ELR (cell line): ENCODE results near the gene CACNA1A.
"Not testable (repeated sequence)": the region's sequence is repeated elsewhere in the genome, so short reads cannot be mapped to it uniquely, and the experiment has no call there.

Experiments used
- DNase-seq: peaks from one replicate; pipeline ENCODE4 v3.0.0-alpha.2; 2015; ENCODE audit warnings: low read depth

Gene CACNA1A

DNA sequence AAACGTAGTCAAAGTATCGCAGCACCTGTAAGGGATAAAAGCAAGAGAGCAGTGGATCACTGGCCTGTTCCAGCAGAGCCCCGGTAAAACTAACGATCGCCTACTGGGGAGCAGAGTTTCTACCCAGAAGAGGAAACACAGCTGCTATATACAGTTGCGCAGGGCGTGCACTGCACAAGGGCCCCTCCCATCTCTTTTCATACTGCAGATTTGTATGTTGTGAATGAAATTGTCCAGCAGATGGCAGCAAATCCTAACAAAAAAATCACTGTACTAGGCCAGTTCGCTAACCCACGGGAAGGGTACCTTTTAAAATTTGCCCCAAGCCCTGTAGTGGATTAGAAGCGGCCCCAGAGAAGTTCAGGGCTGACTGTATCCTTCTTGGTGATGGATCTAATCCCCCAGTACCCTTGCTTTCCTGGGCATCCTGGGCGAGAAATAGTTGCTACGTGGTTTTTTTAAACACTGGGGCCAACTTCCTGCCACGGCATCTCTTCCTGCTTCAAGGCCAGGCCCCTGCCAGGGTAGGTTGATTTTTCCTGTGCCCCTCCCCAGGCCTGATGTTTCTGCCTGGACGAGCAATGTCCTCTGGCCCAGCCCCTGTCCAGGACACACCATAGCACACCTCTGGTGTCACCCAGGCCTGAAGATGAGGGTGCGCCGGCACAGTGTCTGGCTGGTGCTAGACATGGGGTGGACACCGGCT is 229.0 kb downstream of the CACNA1A start:
- peak; percentile 80 for DNase-seq

DNA sequence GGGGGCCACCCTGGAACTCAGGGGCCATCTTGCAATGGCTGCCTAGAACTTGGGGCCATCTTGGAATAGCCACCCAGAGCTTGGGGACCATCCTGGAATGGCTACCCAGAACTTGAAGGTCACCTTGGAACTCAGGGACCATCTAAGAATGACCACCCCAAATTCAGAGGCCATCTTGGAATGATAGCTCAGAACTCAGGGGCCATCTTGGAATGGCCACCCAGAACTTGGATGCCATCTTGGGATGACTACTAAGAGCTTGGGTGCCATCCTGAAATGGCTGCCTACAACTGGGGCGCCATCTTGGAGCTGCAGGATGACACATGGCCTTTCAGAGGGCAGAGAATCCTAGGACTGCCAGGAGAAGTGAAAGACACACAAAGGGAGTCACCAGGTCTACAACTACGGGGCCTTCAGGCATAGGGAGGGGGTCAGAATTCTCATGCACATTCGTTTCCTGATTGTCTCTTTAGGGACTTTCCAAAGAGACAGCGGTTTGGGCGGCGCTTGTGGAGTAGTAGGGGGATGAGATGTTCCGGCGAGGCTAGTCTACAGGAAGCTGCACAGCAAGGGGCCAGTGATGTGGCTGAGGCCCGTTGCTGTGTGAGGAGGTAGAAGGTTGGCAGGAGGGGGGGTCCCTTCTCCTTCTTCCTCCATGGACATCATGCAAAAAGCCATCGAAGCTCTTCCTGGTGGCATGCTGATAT is 231.1 kb downstream of the CACNA1A start:
- DNase-seq: no peak

DNA sequence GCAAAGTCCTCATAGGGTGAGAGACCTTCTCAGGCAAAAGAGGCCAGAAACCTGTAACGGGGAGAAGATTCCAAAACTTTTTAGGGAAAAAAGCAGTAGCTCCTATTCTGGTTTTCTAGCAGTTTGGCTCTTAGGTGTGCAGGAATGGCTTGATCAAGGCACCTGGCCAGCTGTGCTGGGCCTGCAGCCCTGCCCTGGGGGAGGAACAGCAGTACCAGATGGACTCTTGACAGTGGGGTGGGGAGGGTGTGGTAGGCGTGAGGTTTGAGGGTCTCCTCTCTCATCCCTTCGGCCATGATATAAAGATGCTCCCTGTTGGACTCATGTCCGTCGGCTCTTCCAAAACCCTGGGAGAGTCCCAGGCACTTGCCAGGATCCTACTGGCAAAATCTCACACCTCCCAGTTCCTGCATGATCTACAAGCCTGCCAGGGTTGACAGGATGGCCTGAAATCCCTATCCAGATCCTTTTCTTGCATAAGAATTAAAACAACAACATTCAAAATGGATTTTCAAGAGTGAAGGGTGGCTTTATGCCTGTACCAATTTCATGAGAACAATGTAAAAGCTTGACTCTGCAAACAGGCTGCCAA is 235.7 kb downstream of the CACNA1A start:
- no peak for DNase-seq

DNA sequence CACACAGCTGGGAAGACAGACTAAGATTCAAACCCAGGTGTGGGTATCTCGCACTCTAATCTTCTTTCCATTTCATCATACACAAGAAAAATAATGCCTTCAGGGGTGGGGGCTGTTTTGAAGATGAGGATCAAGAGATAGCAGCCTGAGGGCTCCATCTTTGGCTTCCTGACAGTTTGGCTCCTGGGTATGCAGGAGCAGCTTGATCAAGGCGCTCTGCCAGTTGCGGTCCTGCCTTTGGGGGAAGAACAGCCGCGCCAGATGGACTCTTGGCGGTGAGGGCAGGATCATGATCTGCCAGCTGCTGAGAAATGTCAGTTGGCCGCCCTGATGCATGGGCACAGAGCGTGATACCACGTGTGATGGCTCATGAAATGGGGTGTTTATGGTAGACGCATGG is 236.9 kb downstream of the CACNA1A start:
- no peak for DNase-seq

DNA sequence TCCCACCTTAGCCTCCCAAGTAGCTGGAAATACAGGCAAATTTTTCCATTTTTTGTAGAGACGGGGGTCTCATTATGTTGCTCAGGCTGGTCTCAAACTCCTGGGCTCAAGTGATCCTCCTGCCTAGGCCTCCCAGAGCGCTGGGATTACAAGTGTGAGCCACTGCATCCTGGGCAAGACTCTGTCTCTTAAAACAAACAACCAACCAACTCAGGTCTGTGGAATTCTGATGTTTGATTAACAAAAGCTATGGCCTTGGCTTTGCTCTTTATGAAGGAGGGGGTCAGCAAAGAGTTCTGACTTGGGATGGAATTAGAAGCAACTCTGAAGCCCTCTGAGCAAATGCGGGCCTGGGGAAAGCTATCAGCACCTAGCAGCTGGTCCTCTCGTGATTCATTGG is 238.4 kb downstream of the CACNA1A start:
- peak; percentile 17 for DNase-seq

DNA sequence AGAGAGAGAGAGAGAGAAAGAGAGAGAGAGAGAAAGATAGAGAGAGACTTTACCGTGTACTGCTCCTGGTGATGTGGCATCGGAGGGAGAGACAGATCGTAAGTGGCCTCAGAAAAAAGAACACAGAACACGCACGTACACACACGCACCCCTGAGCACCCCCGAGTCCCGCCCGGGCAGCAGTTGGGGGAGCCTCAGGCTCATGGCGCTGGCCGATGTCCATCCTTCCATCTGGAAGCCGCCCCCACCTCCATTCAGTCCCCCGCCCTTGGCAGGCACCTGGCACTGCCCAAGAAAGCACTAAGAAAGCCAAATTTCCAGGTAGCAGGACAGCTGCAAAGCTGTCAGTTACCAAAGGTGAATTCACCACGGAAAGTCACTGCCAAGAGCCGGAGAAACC is 239.1 kb downstream of the CACNA1A start:
- no peak for DNase-seq

DNA sequence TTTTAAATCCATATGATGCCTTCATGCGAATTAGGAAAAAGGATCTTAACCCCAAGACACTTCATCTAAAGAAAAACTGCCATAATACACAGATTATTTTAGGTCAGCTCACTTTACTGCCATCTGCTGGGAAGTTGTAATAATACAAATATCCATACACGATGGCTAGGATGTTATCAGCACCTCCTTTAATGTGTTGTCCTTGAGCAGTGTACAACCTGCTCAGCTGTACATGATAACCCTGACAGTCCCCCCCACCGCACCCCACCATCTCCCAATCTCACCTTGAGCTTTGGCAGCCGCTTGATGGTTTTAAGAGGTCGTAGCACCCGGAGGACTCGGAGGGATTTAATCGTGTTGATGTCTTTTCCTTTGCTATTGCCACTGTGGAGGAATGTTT is 243.8 kb downstream of the CACNA1A start:
- DNase-seq: peak; percentile 72

DNA sequence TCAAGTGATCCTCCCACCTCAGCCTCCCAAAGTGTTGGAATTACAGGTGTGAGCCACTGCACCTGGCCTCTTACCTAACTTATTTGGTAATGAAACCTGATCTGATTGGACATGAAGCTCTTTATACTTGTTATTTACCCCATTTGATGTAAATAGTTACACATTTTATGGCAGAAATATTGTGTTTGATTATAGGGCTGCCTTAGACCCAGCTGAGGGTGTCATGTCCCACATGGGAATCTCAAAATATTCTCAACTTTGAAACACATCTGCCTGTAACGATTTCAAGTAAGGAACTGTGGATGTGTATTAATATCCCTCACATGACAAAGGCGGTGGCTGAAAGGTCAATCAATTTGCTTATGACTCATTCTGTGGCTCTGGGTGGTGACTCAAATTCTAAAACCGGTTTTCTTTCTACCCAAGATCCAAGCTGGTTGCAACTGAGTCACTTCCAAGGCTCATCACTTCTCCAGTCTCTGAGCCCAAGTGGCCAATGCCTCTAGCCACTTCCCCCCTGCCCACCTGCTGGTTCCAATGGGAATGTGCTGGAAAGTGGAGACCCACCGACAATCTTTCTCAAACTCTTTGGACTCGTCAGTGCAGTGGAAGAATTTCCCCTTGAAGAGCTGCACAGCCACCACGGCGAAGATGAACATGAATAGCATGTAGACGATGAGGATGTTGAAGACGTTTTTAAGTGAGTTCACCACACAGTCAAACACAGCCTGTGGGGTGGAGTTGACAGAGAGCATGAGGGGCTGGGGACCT is 245.2 kb downstream of the CACNA1A start:
- peak; percentile 97 for DNase-seq

DNA sequence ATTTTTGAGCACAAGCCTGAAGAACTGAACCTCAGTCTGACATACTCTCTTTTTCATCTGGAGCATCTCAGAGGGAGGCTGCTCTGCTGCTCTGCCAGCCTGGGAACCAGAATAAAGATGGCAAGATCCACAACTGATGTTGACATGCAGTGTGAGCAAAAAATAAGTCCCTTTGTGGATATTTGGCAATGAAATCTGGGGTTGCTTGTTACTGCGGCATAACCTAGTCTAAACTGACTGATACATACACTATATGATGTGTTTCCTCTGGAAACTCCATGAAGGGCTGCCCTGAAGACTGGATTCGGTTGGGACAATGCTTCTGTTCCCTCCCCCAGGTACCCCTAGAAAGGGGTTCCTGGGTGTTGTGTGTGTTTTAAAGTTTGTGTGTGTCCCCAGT is 249.4 kb downstream of the CACNA1A start:
- DNase-seq: no peak

DNA sequence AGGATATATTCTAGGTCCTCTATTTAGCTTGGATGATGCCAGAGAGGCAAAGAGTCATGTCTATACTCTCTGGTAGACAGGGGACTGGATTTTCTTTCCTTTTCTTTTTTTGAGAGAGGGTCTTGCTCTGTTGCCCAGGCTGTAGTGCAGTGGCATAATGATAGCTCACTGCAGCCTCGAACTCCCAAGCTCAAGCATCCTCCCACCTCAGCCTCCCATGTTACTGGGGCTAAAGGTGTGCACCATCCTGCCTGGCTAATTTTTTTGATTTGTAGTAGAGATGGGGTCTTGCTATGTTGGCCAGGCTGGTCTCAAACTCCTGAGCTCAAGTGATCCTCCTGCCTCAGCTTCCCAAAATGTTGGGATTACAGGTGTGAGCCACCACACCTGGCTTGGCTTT is 249.9 kb downstream of the CACNA1A start:
- DNase-seq: not testable (repeated sequence)

DNA sequence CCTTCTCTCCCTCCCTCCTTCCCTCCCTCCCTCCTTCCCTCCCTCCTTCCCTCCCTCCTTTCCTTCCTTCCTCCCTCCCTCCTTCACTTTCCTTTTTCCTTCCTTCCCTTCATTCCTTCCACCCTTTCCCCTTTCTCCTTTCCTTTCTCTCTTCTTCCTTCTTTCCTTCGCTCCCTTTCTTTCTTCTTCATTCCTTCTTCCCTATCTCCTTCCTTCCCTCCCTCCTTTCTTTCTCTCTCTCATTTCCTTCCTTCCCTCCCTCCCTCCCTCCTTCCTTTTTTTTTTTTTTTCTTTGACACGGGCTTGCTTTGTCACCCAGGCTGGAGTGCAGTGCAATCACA is 250.6 kb downstream of the CACNA1A start:
- DNase-seq: no peak

DNA sequence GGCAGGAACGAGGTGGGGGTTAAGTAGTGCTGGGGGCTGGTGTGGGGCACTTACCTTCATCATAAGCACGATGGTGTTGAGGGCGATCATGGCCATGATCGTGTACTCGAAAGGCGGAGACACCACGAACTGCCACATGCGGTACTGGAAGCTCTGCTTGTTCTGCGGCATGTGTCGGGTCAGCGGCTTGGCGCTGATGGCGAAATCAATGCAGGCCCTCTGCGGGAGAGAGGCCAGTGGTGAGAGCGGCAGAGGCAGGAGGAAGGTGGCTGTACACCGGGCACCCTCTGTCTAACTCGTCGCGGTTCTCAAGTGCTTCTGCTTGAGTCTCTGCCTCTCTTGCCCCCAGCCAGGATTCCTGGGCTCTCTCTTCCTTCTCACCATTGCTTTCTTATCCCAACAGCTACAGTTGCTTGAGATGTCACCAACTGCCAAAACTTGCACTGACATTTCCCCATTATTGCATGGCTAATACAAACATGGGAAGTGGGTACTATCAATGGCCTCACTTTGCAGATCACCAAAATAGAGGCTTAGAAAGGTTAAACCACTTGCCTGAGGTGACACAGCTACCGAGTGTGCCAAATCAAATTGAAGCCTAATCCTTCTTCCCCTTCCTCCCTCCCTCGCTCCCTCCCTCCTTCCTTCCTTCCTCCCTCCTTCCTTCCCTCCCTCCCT is 251.1 kb downstream of the CACNA1A start:
- no peak for DNase-seq

DNA sequence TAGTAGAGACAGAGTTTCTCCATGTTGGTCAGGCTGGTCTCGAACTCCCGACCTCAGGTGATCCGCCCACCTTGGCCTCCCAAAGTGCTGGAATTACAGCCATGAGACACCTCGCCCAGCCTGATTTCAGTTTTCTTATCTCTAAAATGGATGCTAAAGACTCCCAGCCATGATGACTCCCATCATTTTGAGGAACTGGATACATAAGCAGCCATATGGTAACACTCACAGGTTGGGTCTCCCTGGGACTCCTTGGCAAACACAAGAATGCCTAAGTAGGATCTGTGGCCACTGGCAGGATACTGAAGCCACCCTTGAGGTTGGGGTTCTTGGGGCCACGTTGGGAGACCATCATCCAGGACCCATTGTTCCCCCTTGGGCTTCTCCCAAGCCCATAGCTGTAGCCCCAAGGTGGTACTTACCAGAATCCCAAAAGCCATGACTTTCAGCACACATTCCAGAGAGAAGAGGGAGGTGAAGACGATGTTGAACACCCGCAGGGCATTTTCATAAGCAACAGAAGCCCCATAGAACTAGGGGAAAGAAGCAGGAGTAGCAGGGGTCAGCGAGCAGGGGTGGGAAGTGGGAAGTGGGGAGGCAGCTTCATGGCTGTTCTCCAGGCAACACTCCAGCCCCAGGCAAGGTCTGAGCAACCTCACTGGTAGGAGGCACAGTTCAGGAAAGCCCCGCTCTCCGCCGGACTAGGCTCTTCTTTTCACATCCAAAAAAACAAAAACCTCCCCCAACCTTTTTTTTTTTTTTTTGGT is 253.5 kb downstream of the CACNA1A start:
- DNase-seq: no peak

DNA sequence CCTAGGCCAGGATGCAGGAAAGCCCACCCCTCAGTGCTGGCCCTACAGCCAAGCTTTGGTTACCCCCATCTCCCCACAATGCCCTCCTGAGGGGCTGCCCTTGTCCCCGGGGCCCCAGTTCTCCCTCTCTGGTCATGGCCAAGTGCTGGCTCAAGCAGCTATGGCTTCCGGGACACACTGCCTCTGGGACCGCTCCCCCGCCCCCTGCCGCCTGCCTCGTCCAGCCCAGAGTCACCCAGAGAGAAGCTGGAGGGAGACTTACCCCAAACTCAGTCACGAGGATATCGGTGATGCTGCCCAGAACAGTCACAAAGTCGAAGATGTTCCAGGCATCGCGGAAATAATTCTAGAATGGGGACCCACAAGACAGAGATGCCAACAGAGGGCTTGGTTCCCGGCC is 261.4 kb downstream of the CACNA1A start:
- DNase-seq: no peak

DNA sequence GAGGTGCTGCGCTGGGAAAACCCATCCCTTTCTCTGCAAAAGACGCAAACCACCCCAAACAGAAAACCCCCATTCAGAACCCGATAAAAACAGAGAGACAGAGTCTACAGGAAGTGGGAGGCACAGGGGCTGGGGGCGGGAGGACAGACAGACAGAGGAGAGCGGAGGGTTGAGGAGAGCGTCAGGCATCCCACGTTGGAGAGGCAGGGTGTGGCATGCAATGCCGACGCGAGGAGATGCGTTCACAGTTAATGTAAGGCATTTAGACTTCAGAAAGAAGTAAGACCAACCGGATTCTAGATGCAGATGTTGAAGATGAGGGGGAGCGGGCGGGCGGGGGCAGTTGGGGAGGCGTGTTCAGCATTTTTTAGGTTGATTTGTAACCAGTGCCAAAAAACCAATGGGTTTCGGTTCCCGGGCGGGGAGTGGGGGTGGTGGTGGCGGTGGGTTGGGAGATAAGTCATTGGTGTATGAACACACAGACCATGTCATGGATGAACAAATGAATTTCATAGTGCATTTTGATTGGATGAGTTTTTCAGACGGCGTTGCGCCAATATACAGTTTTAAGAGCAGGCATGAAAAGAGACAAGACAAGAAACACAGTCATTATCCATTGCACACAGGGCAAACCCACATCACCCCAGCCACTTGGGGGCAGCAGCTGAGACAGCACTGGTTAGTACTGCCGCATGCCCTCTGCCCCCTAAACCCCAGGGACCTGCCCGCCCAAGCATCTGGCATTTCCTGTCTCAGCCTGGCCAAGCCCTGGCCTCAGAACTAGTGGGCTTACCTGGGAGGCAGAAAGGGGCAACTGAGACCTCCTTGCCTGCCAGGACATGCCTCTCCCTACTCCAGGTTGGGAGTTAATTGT is 264.8 kb downstream of the CACNA1A start:
- DNase-seq: no peak

DNA sequence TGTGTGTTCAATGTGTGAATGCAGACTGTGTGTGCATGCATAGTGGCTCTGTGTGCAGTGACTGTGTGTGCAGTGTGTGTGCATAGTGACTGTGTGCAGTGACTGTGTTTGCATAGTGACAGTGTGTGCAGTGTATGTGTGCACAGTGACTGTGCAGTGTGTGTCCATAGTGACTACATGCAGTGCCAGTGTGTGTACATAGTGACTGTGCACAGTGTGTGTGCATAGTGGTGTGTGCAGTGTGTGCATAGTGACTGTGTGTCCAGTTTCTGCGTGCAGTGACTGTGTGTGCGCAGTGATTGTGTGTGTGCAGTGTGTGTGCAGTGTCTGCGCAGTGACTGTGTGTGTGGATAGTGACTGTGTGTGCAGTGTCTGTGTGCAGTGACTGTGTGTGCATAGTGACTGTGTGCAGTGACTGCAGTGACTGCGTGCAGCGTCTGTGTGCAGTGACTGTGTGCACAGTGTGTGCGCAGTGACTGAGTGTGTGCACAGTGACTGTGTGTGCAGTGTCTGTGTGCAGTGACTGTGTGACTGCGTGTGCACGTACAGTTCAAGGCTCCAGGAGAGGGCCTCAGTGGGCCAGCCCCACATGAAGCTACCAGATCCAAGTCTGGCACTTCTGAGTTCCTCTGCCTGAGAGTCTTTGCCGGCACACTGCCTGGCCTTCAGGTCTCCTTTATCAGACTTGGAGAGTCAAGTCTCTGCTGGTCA is 265.8 kb downstream of the CACNA1A start:
- no peak for DNase-seq

DNA sequence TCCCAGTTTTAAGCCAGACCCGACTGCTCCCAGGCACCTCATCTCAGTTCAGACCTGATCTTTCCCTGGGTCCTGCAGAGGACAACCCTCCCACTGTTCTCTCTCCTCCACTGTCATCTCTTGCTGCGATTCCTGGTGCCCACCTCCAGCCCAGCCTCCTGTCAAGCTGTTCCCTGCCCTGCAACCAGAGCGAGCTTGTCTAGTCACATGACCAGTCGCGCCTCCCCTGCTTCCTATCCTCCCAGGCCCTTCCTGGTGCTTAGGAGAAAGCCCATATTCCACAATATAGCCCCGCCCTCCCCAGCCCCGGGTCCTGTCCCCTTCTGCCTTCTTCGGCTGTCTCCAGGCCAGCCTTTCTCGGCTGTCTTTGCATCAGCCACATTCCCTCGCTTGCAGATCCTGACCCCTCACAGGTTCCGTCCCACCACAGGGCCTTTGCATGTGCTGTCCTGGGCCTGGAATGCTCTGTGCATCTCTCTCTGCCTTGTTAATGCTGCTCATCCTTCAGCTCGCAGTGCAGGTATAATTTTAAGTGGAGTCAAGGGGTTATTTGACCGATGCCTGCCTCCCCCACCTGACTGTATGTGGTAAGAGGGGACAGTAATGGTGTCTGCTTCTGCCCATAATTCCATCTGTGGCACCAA is 267.3 kb downstream of the CACNA1A start:
- no peak for DNase-seq

DNA sequence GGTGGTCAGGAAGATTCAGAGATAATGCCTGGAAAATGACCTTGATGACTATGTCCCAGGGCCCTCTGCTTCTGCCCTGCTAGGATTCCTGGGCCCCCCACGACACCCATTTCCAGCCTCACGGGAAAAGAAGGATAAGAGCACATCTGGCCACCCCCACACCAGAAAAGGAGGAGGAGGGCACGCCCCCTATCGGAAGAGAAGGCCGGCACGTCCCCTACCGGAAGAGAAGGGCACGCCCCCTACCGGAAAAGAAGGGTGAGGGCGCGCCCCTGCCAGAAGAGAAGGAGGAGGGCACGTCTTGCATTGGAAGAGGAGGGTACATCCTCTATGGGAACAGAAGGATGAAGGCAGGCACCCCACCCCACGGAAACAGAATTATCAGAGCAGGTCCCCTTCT is 271.8 kb downstream of the CACNA1A start:
- peak; percentile 66 for DNase-seq

DNA sequence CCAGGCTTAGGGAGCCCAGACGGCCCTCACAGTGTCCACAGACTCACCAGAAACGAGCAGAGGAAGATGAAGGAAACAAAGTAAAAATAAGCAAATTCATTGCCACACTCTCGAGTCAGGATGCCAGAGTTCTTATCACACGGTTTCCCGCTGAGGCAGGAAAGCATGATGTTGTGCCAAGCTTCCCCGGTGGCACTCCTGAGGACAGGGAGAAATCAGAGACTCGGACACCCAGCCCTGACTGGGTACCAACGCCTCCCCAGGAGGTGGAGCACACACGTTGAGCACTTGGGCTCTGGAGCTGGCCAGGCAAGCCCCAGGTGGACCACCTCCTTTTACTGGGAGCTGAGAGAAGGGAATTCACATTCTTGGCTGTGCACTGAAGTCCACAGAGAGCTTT is 274.6 kb downstream of the CACNA1A start:
- DNase-seq: no peak
